GM23338 (cell line): ENCODE data around the gene FRS2. TPM values are rescaled to one million over a fixed set of nuclear protein-coding genes. Genes with fewer than 3 reads are reported as not detected.
A peak's percentile ranks its signal among the peaks of the same experiment; 100 is the strongest.

ENCODE experiments used
- ATAC-seq: fragments of 200-7000 bp; cut with Tn5 transposase; 3 replicates; pipeline ENCODE4 v1.9.1; 2020
- DNase-seq: peaks from one replicate; pipeline ENCODE4 v3.0.0-alpha.2; 2015; ENCODE audit warnings: low spot score
- H2AFZ ChIP-seq: fragments of 200-600 bp; sonication (generic); 2 replicates; pipeline ENCODE4 v1.8.0; 2016; ENCODE audit warnings: antibody characterized with exemption, mild to moderate bottlenecking, moderate library complexity
- H3F3A ChIP-seq: fragments of 200-600 bp; sonication (generic); replicated peaks from 2 replicates; pipeline ENCODE4 v1.8.0; 2017; ENCODE audit warnings: antibody characterized with exemption, mixed run types, low read depth
- H3K27ac ChIP-seq: fragments of 200-600 bp; sonication (generic); 2 replicates; pipeline ENCODE4 v1.6.1; 2016; ENCODE audit warnings: low read depth
- H3K27me3 ChIP-seq: fragments of 200-600 bp; sonication (generic); 2 replicates; pipeline ENCODE4 v1.8.0; 2016; ENCODE audit warnings: mild to moderate bottlenecking, mixed run types, moderate library complexity; ENCODE audit not compliant: insufficient read depth
- H3K36me3 ChIP-seq: fragments of 200-600 bp; sonication (generic); 2 replicates; pipeline ENCODE4 v1.8.0; 2016; ENCODE audit warnings: mild to moderate bottlenecking; ENCODE audit not compliant: insufficient read depth
- H3K4me1 ChIP-seq: fragments of 200-600 bp; sonication (generic); 2 replicates; pipeline ENCODE4 v1.8.0; 2016; ENCODE audit warnings: mild to moderate bottlenecking, moderate library complexity; ENCODE audit not compliant: insufficient read depth
- H3K4me2 ChIP-seq: fragments of 200-600 bp; sonication (generic); 2 replicates; pipeline ENCODE4 v1.7.1; 2017; ENCODE audit warnings: mixed run types
- H3K4me3 ChIP-seq: fragments of 200-600 bp; sonication (generic); 2 replicates; pipeline ENCODE4 v1.6.1; 2016; ENCODE audit warnings: mixed run types
- H3K79me2 ChIP-seq: fragments of 200-600 bp; sonication (generic); replicated peaks from 2 replicates; pipeline ENCODE4 v1.8.0; 2017; ENCODE audit warnings: mild to moderate bottlenecking; ENCODE audit not compliant: insufficient read depth
- H3K9me2 ChIP-seq: fragments of 200-600 bp; sonication (generic); 2 replicates; pipeline ENCODE4 v1.8.0; 2017; ENCODE audit not compliant: insufficient read depth
- H4K20me1 ChIP-seq: fragments of 200-600 bp; sonication (generic); replicated peaks from 2 replicates; pipeline ENCODE4 v1.8.0; 2017; ENCODE audit warnings: mild to moderate bottlenecking; ENCODE audit not compliant: insufficient read depth
- H3K27ac Mint-ChIP-seq: 2 replicates; pipeline ENCODE4 v1.8.0; 2020; ENCODE audit warnings: inconsistent platforms, mild to moderate bottlenecking, moderate library complexity, mixed read lengths
- H3K27me3 Mint-ChIP-seq: 3 replicates; pipeline ENCODE4 v1.8.0; 2022; ENCODE audit warnings: low read depth, mild to moderate bottlenecking, moderate library complexity, mixed read lengths, inconsistent platforms; ENCODE audit not compliant: insufficient read depth, poor library complexity
- H3K36me3 Mint-ChIP-seq: 3 replicates; pipeline ENCODE4 v1.8.0; 2021; ENCODE audit warnings: low read depth, mild to moderate bottlenecking, inconsistent platforms, moderate library complexity, mixed read lengths
- H3K4me1 Mint-ChIP-seq: 3 replicates; pipeline ENCODE4 v1.8.0; 2020; ENCODE audit warnings: mild to moderate bottlenecking, inconsistent platforms, mixed read lengths
- H3K4me3 Mint-ChIP-seq: 3 replicates; pipeline ENCODE4 v1.8.0; 2021; ENCODE audit warnings: moderate library complexity, mild to moderate bottlenecking, inconsistent platforms, mixed read lengths
- H3K9me3 Mint-ChIP-seq: 3 replicates; pipeline ENCODE4 v1.8.0; 2020; ENCODE audit warnings: moderate library complexity, mild to moderate bottlenecking, inconsistent platforms, mixed read lengths
- EZH2 ChIP-seq: fragments of 200-600 bp; sonication (generic); IDR thresholded peaks from one replicate; pipeline ENCODE4 v1.8.0; 2017; ENCODE audit warnings: antibody characterized with exemption, mild to moderate bottlenecking, low read depth; ENCODE audit not compliant: unreplicated experiment
- JUNB ChIP-seq: IDR thresholded peaks from one replicate; pipeline ENCODE4 v1.6.1; 2016; ENCODE audit warnings: antibody characterized with exemption; ENCODE audit not compliant: unreplicated experiment
- POLR2AphosphoS5 ChIP-seq: IDR thresholded peaks from 2 replicates; pipeline ENCODE4 v1.6.1; 2016; ENCODE audit warnings: antibody characterized with exemption, low read depth
- ZNF114 ChIP-seq: fragments of 250-450 bp; sonication (Bioruptor Pico); IDR thresholded peaks from 2 replicates; pipeline ENCODE4 v1.5.0; 2020; ENCODE audit warnings: mild to moderate bottlenecking, moderate library complexity
- ZNF331 ChIP-seq: fragments of 250-450 bp; sonication (Bioruptor Pico); IDR thresholded peaks from 2 replicates; pipeline ENCODE4 v1.5.0; 2020; ENCODE audit warnings: low read depth, mild to moderate bottlenecking, moderate library complexity
- polyA plus RNA-seq: library from polyadenylated mRNA; unstranded; fragments of >200 nt; fragmentation: Nextera tagmentation; extraction: Ambion mirVana; gene quantifications from 2 replicates; pipeline ENCODE4 v1.2.1, GENCODE V29; 2016
- total RNA-seq: library from RNA; depleted of rRNA; stranded (reverse); fragments of >200 nt; shearing (Covaris generic); gene quantifications from 2 replicates; pipeline ENCODE4 v1.2.3, GENCODE V29; 2014
- TF ChIP-seq, protein P1 (sequence below): fragments of 250-450 bp; sonication (Bioruptor Pico); IDR thresholded peaks from 2 replicates; pipeline ENCODE4 v1.5.0; 2020; ENCODE audit warnings: mild to moderate bottlenecking, moderate library complexity
- TF ChIP-seq, protein P2 (sequence below), 2 experiments: fragments of 200-600 bp in 1 of 2; sonication (generic) in 1 of 2; conservative IDR thresholded peaks; 2 replicates each; pipeline versions ENCODE4 v1.5.1 to v1.6.1; 2016 to 2017; ENCODE audit warnings: antibody characterized with exemption in 2 of 2, low read depth in 2 of 2, mild to moderate bottlenecking in 2 of 2, moderate library complexity in 1 of 2
- TF ChIP-seq, protein P3 (sequence below): IDR thresholded peaks from one replicate; pipeline ENCODE4 v1.6.1; 2018; ENCODE audit warnings: antibody characterized with exemption; ENCODE audit not compliant: unreplicated experiment

FRS2 gene
- total and polyA plus RNA-seq, 2 experiments from 2014 or later, result 34.3 to 45.0 TPM

DNA sequence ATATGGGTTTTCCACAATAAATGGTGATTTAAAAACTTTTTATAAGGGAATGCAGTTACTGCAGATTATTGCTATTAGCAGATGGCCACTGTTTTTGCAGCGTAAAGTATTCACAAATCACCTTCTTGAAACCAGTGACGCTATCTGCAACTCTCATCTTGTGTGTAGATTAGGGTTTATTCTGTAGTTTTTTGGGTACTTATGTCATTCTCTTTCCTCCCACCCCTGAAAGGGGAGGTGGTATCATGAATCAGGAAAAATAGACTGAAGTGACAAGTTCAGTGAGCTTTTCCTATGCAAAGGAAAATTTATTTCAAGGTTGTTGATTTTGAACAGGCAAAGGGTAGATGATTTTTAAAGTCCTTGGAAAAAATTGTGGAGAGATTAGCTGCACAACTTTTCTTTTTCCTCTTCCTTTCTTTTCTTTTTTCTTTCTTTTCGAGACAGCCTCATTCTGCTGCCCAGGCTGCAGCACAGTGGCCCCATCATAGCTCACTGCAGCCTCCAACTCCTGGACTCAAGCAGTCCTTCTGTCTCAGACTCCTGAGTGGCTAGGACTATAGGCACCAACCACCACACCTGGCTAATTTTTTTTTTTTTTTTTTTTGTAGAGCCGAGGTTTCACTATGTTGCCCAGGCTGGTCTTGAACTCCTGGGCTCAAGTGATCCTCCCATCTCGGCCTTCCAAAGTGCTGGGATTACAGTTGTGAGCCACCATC is 1.6 kb downstream of the FRS2 start (continued):
- TF ChIP-seq, protein P1, sequence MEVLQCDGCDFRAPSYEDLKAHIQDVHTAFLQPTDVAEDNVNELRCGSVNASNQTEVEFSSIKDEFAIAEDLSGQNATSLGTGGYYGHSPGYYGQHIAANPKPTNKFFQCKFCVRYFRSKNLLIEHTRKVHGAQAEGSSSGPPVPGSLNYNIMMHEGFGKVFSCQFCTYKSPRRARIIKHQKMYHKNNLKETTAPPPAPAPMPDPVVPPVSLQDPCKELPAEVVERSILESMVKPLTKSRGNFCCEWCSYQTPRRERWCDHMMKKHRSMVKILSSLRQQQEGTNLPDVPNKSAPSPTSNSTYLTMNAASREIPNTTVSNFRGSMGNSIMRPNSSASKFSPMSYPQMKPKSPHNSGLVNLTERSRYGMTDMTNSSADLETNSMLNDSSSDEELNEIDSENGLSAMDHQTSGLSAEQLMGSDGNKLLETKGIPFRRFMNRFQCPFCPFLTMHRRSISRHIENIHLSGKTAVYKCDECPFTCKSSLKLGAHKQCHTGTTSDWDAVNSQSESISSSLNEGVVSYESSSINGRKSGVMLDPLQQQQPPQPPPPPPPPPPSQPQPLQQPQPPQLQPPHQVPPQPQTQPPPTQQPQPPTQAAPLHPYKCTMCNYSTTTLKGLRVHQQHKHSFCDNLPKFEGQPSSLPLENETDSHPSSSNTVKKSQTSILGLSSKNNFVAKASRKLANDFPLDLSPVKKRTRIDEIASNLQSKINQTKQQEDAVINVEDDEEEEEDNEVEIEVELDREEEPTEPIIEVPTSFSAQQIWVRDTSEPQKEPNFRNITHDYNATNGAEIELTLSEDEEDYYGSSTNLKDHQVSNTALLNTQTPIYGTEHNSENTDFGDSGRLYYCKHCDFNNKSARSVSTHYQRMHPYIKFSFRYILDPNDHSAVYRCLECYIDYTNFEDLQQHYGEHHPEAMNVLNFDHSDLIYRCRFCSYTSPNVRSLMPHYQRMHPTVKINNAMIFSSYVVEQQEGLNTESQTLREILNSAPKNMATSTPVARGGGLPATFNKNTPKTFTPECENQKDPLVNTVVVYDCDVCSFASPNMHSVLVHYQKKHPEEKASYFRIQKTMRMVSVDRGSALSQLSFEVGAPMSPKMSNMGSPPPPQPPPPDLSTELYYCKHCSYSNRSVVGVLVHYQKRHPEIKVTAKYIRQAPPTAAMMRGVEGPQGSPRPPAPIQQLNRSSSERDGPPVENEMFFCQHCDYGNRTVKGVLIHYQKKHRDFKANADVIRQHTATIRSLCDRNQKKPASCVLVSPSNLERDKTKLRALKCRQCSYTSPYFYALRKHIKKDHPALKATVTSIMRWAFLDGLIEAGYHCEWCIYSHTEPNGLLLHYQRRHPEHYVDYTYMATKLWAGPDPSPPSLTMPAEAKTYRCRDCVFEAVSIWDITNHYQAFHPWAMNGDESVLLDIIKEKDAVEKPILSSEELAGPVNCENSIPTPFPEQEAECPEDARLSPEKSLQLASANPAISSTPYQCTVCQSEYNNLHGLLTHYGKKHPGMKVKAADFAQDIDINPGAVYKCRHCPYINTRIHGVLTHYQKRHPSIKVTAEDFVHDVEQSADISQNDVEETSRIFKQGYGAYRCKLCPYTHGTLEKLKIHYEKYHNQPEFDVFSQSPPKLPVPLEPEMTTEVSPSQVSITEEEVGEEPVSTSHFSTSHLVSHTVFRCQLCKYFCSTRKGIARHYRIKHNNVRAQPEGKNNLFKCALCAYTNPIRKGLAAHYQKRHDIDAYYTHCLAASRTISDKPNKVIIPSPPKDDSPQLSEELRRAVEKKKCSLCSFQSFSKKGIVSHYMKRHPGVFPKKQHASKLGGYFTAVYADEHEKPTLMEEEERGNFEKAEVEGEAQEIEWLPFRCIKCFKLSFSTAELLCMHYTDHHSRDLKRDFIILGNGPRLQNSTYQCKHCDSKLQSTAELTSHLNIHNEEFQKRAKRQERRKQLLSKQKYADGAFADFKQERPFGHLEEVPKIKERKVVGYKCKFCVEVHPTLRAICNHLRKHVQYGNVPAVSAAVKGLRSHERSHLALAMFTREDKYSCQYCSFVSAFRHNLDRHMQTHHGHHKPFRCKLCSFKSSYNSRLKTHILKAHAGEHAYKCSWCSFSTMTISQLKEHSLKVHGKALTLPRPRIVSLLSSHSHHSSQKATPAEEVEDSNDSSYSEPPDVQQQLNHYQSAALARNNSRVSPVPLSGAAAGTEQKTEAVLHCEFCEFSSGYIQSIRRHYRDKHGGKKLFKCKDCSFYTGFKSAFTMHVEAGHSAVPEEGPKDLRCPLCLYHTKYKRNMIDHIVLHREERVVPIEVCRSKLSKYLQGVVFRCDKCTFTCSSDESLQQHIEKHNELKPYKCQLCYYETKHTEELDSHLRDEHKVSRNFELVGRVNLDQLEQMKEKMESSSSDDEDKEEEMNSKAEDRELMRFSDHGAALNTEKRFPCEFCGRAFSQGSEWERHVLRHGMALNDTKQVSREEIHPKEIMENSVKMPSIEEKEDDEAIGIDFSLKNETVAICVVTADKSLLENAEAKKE, result no peak
- TF ChIP-seq EZH2 (no peak), POLR2AphosphoS5 (no peak), ZNF114 (CRISPR knock-in tag) (no peak), ZNF331 (no peak)
- TF ChIP-seq, protein P2, sequence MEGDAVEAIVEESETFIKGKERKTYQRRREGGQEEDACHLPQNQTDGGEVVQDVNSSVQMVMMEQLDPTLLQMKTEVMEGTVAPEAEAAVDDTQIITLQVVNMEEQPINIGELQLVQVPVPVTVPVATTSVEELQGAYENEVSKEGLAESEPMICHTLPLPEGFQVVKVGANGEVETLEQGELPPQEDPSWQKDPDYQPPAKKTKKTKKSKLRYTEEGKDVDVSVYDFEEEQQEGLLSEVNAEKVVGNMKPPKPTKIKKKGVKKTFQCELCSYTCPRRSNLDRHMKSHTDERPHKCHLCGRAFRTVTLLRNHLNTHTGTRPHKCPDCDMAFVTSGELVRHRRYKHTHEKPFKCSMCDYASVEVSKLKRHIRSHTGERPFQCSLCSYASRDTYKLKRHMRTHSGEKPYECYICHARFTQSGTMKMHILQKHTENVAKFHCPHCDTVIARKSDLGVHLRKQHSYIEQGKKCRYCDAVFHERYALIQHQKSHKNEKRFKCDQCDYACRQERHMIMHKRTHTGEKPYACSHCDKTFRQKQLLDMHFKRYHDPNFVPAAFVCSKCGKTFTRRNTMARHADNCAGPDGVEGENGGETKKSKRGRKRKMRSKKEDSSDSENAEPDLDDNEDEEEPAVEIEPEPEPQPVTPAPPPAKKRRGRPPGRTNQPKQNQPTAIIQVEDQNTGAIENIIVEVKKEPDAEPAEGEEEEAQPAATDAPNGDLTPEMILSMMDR (conservative IDR thresholded peaks at IDR 0.05; ENCODE audit: low read depth in 2 of 2), result no peak

DNA sequence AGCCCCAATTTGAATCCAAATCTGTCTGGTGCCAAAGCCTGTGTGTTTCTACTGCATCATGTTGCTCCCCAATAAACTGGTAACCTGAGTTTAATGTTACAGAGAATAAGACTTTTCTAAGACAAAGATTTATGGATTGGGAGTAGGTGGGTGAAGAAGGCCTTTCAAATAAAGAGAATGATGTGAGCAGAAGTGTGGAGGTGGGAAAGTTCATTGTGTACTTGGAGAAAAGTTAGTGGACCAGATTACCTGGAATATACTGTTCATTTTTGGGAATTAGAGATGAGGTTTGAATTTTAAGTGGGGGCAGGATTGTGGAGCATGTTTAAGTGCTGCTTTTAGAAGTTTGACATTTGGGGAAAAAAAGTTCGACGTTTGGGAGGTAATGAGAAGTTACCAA is 3.1 kb downstream of the FRS2 start:
- no peak overlapping the region for H2AFZ ChIP-seq
- H3K27me3 ChIP-seq, result no peaks in the 10 kb centered on the region
- 0 out of 2 replicates have a peak, but pooled peaks cover 5% of the 10 kb centered on the region for H3F3A ChIP-seq
- Mint-ChIP-seq H3K27me3 (no peaks in the 10 kb centered on the region), H3K27ac (peak overlapping the region; percentile 14), H3K4me1 (peaks cover 57% of the 10 kb centered on the region), H3K36me3 (no peaks in the 10 kb centered on the region; the same call in 2 of the 3 replicates), H3K4me3 (no peak overlapping the region; the same call in 2 of the 3 replicates), H3K9me3 (no peaks in the 10 kb centered on the region)
- DNase-seq, result no peak
- H3K9me2 ChIP-seq, result no peaks in the 10 kb centered on the region
- peaks cover 52% of the 10 kb centered on the region for H3K4me1 ChIP-seq
- H3K27ac ChIP-seq, result no peak overlapping the region
- H4K20me1 ChIP-seq, result peaks cover 23% of the 10 kb centered on the region
- peaks cover 77% of the 10 kb centered on the region for H3K79me2 ChIP-seq
- no peak overlapping the region; the same call in 1 of the 2 replicates for H3K4me2 ChIP-seq
- no peak overlapping the region for H3K4me3 ChIP-seq
- H3K36me3 ChIP-seq, result no peaks in the 10 kb centered on the region
- no peak for ATAC-seq
- TF ChIP-seq, protein P3, sequence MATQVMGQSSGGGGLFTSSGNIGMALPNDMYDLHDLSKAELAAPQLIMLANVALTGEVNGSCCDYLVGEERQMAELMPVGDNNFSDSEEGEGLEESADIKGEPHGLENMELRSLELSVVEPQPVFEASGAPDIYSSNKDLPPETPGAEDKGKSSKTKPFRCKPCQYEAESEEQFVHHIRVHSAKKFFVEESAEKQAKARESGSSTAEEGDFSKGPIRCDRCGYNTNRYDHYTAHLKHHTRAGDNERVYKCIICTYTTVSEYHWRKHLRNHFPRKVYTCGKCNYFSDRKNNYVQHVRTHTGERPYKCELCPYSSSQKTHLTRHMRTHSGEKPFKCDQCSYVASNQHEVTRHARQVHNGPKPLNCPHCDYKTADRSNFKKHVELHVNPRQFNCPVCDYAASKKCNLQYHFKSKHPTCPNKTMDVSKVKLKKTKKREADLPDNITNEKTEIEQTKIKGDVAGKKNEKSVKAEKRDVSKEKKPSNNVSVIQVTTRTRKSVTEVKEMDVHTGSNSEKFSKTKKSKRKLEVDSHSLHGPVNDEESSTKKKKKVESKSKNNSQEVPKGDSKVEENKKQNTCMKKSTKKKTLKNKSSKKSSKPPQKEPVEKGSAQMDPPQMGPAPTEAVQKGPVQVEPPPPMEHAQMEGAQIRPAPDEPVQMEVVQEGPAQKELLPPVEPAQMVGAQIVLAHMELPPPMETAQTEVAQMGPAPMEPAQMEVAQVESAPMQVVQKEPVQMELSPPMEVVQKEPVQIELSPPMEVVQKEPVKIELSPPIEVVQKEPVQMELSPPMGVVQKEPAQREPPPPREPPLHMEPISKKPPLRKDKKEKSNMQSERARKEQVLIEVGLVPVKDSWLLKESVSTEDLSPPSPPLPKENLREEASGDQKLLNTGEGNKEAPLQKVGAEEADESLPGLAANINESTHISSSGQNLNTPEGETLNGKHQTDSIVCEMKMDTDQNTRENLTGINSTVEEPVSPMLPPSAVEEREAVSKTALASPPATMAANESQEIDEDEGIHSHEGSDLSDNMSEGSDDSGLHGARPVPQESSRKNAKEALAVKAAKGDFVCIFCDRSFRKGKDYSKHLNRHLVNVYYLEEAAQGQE, result no peak
- no peak for TF ChIP-seq JUNB
- TF ChIP-seq POLR2AphosphoS5, result no peak
- TF ChIP-seq ZNF331, result no peak
- TF ChIP-seq EZH2, result no peak
